HG02884 (cell line): ENCODE results near the gene ZCCHC13.
A peak's percentile ranks its signal among the peaks of the same experiment; 100 is the strongest.
"Not testable (repeated sequence)": the region's sequence is repeated elsewhere in the genome, so short reads cannot be mapped to it uniquely, and the experiment has no call there.

Experiments
- ATAC-seq: cut with Tn5 transposase; IDR thresholded peaks from one replicate; pipeline ENCODE4 v1.9.1; 2021; ENCODE audit warnings: mild to moderate bottlenecking, moderate library complexity; ENCODE audit not compliant: unreplicated experiment

Gene ZCCHC13

DNA sequence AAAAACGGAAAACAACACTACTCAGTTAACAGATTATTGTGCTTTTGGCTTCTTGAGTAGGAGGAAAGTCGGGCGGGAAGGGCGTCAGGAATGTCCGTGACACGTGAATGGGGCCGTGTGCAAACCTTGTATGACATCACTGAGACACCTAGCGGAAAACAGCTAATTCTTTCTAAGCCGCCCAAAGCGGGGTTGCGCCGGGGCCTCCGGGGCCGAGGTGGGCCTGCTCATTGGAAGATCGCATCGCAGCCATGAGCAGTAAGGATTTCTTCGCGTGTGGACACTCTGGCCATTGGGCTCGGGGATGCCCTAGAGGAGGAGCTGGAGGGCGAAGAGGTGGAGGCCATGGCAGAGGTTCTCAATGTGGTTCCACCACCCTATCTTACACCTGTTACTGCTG, at the start of gene ZCCHC13:
TSS of gene ZCCHC13 (plus strand) at position 165 of the 400 bp plus-strand sequence. CDS start at position 252, 87 bp downstream.
- ATAC-seq = no peak

DNA sequence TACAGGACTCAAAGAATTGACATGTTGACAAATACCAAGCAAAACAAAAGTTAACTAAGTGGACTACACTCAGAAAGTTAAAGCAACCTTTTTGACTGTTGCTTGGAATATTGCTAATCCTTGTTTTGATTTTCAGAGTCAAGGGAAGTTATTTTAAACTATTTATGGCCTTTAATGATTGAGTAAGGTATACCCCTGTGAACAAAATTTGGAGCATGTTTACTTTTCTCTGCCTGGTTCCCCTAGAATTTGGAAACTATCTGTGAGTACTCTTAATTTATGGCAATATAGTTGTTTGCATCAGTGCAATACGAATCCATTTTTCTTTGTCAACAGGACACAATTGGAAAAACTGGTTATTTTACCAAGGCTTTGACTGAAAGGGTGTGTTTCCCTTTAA, 45.9 kb upstream of the ZCCHC13 start:
- ATAC-seq = not testable (repeated sequence)

DNA sequence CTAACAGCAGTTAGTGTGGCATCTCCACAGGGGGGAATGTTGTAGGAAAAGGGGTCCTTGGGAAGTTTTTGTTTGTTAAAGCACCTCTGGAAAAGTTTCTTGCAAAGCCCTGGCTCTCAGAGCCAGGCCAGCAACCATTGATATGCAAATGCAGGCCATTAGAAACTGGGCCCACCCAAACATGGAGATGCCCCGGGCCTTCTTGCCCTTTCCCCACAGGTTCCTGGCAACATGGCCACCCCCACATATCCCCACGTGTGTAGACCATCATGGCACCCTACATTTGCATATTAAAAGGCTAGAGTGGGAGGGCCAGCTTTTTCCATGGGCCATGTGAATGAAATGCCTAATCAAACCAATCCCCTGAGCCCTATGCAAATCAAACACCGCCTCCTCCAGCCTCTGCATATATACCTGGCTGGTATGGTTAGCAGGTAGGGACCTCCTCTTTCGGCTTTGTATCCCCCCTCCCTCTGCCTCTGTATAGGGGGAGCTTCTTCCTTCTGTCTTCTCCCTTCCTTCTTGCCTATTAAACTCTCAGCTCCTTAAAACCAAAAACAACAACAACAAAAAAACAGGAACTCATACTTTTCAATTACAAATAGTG, 44.0 kb upstream of the ZCCHC13 start:
- ATAC-seq = no peak

DNA sequence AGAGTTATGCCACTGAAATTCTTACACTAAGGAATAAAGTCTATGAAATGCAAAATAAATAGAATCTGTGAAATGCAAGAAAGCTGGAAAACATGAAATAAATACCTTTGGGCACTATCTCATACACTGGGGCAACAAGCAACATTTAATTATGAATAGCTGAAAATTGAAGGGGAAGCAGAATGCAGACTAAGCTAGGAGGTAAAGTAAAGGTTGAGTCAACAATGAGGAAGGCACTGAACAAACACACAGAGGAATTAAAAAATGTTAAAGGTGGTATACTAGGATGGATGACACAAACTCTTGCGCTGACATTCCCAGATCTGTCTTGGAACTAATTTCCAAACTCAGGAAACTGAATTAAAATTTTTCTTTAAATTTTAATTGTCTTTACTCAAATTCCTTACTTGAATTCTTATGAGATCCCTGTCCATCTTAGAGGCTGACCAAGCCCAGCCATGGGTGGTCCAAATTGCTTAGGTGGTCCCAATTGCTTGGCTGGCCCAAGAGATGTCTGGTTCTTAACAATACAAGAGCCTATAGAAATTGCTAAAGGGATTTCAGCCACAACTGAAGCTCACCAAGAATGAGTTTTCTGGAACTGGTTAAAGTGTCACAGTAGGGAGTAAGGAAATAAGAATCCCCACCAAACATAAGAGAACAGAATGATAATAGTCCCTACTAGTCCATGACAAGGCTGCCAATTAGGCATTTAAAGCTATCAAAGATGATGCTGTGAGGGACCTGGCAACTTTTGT, 41.3 kb upstream of the ZCCHC13 start:
- ATAC-seq = no peak

DNA sequence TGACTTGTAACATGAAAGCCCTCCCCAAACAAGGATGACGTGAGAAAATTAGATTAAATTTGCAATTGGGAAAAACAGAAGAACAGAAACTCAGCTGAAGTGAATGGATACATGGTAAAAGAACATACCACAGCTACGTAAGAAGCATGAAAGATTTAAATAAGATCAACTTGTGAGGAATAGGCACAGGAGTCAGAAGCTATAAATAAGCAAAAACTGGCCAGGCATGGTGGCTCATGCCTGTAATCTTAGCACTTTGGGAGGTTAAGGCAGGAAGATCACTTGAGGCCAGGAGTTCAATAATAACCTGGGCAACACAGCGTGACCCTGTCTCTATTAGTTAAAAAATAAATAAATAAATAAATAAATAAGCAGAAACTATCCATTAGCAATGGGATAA, 33.6 kb upstream of the ZCCHC13 start:
- no peak for ATAC-seq

DNA sequence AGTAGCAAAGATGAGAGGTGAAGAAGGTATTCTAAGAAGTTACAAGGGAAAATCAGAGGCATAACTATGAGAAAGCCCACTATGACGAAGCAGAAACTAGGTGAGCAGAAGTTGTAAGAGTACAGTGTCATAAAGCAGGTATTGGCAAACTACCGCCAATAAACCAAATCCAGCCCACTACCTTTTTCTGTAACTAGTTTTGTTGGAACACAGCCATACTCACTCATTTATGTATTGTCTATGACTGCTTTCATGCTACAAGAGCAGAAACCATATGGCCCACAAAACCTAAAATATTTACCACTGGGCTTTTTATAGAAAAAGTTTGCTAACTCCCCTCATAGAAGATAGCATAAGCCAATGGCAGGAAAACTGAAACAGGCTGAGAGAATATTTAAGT, 31.8 kb upstream of the ZCCHC13 start:
- ATAC-seq = peak; percentile 86

DNA sequence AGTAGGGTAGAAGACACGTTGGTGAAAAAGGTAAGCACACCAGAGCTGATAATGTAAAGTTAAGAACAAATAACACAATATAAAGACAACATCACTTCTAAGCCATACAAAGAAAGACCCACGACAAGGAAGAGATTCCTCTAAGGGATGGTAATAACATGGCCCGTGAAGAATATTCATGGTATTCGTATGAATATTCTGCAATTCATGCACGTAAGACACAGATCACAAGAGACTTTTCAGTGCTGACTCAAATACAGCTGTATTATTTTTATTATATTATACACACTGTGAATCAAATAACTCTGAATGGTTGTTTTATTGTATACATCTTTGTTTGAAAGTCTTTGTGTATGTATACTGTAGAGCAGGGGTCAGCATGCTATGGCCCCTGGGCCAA, 29.5 kb upstream of the ZCCHC13 start:
- no peak for ATAC-seq

DNA sequence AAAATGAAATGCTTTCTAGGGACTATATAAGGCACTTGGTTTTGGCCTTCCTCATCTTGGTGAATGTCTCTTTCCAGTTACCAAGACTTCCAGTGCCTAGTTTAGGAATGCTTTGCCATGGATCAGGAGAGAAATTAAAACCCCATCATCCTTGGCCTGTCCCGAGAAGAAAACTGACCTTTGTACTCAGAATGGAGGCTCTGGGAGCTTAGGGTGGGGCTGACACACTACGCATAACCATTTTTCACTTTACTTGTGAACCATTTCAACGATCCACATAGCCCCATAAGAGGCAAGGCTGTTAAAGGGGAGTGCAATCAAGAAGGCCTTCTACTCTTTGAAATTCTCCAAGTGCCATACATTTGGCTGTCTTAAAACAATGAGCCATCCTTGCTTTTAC, 26.7 kb upstream of the ZCCHC13 start:
- no peak for ATAC-seq

DNA sequence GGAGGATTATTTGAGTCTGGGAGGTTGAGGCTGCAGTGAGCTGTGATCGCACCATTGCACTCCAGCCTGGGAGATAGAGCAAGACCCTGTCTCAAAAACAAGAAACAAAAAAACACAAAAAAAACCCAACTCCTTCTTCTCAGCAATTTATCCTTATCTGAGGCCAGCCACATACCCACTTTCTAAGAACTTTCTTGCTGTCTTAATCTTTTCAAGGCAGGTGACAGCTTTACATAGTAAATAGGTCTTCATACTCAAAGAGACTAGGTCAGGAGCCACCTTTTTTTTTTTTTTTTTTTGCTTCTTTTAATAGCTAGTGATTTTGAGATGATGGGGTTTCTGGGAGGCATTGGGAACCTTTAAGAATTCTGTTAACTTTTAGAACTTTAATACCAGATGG, 26.1 kb upstream of the ZCCHC13 start:
- ATAC-seq = no peak

DNA sequence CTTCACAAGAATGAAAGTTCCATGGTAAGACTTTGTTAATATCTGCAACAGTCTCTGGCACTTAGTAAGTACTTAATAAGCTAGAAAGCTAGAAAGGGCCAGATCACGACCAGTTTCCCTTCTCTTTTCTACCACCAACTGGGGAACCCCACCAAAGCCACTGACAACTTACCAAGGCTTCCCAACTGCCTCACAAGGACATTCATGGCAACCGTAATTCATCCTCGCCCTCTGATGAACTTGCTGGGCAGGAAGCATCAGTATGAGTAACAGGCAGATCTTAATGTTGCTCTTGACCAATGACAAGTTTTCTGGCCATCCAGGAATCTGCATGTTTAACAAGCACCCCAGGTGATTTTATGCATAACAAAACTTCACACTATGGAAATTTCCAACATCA, 23.2 kb upstream of the ZCCHC13 start:
- peak; percentile 83 for ATAC-seq

DNA sequence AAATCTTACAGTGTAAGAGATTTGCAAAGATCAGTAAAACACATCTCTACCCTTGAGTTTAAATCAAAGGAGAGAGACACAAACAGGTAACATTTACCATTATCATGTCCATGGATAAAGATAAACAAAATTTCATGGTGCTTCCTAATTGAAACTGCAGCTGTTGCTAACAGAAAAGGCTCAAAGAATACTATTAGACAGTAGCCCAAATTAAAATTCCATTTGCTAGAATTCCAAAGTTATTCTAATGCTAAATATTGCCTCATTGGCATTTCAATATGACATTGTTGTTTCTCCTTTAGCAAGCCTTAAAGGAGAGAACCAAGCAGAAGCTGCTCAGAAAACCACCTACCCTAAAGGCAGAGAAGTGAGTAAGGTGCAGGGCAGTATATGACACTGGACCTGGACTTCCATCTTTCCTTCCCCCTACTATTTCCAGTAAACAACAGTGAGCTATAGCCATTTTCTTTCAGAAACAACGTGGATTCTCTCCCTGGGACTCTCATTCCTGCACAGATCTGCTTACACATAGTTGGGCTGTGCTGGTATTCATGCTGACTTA, 19.5 kb upstream of the ZCCHC13 start:
- no peak for ATAC-seq

DNA sequence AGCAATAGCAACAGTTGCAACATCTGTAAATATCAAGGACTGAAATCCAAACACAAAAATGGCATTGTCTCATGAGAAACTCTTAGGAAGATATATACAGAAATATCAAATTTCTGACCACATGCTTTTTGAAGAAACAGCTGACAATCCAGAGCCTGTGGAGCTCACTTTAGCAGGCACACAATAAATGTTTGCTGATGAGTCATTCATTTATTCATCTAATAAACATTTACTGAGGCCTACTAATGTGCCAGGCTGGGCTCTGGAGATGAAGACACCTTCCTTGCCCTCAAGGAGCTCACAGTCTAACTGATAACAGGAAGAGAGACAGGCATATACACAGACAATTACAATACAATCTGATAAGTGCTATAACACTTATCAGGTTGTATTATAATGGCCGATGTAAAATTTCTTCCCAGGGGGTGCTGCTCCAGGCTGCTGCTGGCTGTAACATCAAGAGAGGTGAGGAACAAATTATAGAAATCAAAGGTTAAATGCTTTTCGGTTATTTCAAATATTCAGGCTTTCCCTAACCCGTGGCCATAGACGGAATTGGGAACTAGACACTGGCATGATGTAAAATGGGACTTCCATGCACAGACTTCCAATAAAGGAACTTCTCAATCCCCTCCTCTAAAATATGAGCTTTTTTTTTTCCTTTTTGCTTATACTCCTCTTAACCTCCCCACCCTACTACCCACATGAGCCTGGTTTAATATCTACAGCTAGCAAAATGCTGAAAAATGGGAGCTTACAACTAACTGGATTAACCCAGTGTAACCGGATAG, 16.8 kb upstream of the ZCCHC13 start:
- ATAC-seq = no peak

DNA sequence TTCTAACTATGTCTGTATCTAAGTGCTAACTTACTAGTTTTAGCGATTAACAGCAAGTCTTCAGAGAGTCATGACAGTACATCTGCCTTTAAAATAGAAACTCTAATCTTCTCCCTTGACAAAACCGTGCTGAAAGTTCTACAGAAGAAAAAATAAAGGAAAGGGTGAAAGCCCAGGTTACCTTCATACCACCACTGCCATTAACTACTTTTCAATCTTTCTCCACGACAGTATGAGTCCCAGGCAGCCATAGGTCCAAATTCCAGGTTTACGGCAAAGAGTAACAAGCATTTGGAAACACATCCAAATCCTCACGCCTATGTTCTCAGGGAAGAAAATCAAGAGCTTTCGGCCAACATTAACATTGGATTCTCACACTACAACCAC, 12.4 kb upstream of the ZCCHC13 start:
- ATAC-seq = no peak

DNA sequence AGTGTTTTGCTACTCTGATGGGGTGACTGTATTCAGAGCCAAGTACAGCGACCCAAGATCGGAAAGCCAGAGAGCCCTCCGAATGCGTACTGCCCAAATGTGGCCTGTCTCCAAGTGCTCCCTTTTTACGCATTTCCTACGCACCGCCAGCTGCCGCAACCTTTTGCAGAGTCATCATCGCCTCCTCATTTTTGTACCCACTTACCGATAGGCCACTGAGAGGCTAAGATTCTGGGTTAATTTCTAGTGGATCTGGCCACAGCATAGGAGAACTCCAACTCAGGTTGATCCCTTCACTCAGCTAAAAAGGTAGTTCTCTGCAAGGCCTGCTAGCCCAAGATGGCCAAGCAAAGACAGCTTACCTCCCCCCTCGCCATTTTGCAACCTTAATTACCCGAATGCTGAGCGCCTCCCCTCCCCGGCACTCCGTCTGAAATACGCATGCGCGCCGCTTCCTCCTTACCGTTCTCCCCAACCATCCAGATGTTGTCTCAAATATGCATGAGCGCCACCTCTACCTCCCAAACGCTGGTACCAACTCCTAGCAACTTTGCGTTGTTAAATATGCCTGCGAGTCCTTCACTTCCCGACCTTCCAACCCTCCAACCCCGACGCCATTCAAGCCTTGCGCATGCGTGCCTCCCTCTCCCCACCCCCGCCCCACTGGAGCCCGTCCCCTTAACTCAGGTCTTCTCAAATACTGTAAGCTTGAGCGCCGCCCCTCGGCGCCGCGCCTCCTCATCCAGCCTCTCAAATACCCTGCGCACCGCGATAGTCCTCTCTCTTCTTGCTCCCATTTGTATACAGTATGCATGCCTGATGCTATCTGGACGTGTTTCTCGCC, 11.8 kb upstream of the ZCCHC13 start:
- peak; percentile 79 for ATAC-seq

DNA sequence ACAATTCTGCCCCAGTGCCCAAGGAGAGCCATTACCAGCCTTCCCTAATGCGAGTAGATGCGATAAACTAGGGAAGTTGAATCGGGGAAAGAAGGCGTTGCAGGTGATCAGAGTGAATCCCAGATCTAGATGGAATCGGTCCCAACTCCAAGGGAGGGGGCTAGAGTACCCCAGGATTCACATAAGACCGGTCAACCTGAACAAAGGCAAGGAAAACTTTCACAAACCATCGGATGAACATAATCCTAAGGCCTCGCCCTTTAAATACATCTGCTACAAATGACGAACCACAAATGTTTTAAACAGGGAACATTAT, 11.2 kb upstream of the ZCCHC13 start:
- peak; percentile 1 for ATAC-seq

DNA sequence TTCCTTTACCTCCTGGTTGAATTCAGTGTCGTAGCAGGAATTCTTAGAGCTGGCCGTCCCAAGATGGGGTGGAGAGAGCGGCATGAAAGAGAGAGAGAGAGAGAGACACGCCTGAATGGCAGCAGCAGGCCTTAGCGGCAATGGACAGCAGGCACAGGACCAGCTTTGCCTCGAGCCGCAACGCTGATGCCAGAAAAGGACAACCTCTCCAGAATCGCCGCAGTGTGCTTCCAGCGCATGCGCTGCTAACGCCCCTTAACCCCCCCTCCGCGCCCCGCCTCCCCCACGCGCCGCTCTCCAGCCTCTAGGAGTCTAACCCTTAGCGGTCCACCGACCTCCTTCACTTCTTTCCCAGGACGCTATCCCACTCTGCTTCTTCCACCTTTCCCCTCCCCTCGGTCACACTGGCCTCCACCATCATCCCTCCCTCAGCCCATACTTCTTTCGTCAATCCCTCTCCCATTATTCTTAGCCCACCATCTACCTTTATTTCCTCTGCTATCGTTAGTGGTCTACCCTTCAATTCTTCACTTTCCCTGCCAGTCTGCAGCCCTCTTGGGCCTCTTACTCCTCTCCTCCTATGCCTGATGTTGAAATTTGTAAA, 10.5 kb upstream of the ZCCHC13 start:
- no peak for ATAC-seq

DNA sequence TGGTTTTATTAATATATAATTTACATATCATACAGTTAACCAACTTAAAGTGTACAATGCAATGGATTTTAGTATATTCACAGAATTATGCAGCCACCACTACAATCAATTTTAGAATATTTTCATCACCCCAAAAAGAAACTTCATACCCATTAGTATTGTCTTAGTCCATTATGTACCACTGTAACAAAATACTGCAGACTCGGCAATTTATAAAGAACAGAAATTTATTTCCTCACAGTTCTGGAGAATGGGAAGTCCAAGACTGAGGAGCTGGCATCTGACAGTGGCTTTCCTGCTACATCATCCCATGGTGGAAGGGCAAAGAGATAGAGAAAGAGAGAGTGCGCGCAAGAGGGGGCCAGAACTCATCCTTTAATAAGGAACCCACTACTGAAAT, 8.9 kb upstream of the ZCCHC13 start:
- ATAC-seq = no peak

DNA sequence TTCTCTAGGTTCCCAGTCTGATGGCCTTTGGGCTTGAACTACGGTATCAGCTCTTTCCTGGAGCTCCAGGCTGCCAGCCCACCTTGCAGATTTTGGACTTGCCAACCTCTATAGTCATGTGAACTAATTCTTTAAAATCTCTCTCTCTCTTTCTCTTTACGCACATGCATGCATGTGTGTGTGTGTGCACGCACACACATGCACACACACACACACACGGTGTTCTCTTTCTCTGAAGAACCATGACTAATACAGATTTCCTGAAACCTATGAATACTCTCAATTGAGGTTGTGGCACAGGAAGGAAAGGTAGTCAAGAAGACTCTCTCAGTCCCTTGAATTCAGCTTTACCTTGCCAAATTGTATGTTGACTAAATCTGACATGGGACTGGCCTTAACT, 6.2 kb upstream of the ZCCHC13 start:
- ATAC-seq = no peak

DNA sequence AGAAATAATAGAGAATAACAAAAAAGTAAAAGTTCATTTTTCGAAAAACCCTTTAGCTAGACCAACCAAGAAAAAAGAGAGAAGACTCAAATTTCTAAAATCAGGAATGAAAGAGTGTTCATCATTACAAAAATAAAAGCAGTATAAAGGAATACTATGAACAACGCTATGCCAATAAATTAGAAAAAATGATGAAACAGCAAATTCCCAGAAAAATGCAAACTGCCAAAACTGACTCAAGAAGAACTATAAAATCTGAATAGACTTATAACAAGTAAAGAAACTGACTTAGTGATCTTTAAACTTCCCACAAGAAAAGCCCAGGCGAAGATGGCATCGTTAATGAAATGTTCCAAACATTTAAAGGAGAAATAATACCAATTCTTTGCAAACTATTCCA, 3.1 kb upstream of the ZCCHC13 start:
- no peak for ATAC-seq

DNA sequence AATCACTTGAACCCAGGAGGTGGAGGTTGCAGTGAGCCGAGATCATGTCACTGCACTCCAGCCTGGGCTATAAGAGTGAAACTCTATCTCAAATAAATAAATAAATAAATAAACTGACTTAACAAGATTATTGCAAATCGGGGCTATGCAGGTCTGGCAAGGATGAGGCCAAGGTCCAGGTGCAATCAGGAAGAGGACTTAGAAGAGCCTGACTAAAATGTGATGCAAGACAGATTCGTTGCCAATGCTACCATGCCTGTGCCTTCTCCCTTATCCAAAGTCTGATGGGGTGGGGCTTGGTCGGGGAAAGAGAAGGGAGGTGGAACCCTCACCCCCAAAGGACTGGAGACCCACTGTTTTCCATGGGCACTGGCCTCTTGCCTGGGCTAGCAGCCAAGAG, 14.7 kb downstream of the ZCCHC13 start:
- no peak for ATAC-seq

DNA sequence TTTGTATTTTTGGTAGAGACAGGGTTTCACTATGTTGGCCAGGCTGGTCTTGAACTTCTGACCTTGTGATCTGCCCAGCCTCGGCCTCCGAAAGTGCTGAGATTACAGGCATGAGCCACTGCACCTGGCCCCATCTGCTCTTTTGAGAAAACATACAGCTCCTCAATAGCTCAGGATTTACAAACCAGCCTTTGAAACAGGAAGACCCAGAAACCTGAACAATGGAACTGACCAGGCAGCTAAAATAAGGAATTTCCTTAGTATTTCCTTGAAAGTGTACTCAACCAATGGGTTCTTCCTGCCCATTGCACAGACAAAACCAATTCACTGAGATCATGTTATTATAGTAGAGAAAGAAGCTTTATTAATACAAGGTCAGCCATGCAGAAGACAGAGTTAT, 15.3 kb downstream of the ZCCHC13 start:
- not testable (repeated sequence) for ATAC-seq
